ENCODE data around the gene APBB2.

DNA sequence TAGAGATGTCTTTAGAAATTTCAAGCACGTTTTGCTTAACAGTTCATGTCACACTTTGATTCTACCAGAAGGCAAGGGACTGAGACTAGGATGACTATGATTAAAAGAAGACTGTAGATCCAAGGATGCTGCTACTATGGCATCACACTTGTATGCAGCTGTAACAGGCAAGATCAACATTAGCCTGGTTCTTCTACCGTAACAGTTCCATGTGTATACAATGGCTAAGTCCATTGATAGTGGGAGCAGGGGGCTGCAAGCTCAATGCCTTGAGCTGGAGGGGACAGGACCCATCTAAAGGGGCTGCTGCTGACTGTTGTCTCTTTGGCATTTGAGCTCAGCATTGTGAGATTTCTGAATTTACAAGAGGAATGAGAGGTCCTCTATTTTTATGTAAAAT lies 212.0 kb downstream of the APBB2 start:
- TF ChIP-seq, protein P1, sequence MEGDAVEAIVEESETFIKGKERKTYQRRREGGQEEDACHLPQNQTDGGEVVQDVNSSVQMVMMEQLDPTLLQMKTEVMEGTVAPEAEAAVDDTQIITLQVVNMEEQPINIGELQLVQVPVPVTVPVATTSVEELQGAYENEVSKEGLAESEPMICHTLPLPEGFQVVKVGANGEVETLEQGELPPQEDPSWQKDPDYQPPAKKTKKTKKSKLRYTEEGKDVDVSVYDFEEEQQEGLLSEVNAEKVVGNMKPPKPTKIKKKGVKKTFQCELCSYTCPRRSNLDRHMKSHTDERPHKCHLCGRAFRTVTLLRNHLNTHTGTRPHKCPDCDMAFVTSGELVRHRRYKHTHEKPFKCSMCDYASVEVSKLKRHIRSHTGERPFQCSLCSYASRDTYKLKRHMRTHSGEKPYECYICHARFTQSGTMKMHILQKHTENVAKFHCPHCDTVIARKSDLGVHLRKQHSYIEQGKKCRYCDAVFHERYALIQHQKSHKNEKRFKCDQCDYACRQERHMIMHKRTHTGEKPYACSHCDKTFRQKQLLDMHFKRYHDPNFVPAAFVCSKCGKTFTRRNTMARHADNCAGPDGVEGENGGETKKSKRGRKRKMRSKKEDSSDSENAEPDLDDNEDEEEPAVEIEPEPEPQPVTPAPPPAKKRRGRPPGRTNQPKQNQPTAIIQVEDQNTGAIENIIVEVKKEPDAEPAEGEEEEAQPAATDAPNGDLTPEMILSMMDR (IDR thresholded peaks at IDR 0.05), result no peak
- TF ChIP-seq POLR2A (IDR thresholded peaks at IDR 0.05), result no peak
- TF ChIP-seq EP300 (IDR thresholded peaks at IDR 0.05), result no peak
- no peak for TF ChIP-seq POLR2AphosphoS5 (IDR thresholded peaks at IDR 0.05)
